ENCODE results near the gene AIG1. TPM values are rescaled to one million over a fixed set of nuclear protein-coding genes. Genes with fewer than 3 reads are reported as not detected.

Gene AIG1
- total RNA-seq, 2 donors from 2014 or later = 15.6 to 27.0 TPM

Other genes starting within 250 kb of the AIG1 start
- 10 to 100 TPM in 1 of 2 donors, 1 to 10 TPM in 1; 9.2 to 10.1 TPM for gene HIVEP2, start 115.7 kb upstream of the AIG1 start, total RNA-seq